Endothelial cell of umbilical vein (primary cell): Measurements from ENCODE around the gene ADAMTSL3. TPM values are rescaled to one million over a fixed set of nuclear protein-coding genes. Genes with fewer than 3 reads are reported as not detected.
"Not testable (repeated sequence)": the region's sequence is repeated elsewhere in the genome, so short reads cannot be mapped to it uniquely, and the experiment has no call there.

Experiments used
- BruUV-seq: library from RNA; stranded (reverse); fragments of 400-500 nt; replicated peaks from 2 replicates; lab custom pipeline; 2021; lab: Mats Ljungman, UMichigan
- CTCF ChIA-PET: fragments of 300-600, 350-600 bp; sonication (Branson Sonifier 250); formaldehyde crosslinking; loops from one replicate; lab custom pipeline; 2021; ENCODE audit warnings: antibody characterized with exemption, inconsistent platforms; lab: Charles Lee
- POLR2A ChIA-PET: fragments of 300-600, 350-600 bp; sonication (Branson Sonifier 250); formaldehyde crosslinking; loops from one replicate; lab custom pipeline; 2021; ENCODE audit warnings: antibody characterized with exemption, inconsistent platforms; lab: Charles Lee
- DNase-seq: peaks from one replicate; pipeline ENCODE4 v3.0.0-alpha.2; 2011; ENCODE audit warnings: low read depth, low spot score
- FAIRE-seq: peaks from 2 replicates; lab custom pipeline; 2011; peaks lifted over from hg19 to GRCh38; lab: Jason Lieb, UNC
- H2AFZ ChIP-seq: 2 replicates; pipeline ENCODE4 v1.6.0; 2012; ENCODE audit warnings: low read depth, low read length, control low read depth, inconsistent platforms
- H3K27ac ChIP-seq: 2 replicates; pipeline ENCODE4 v1.5.1; 2011; ENCODE audit warnings: low read depth, mild to moderate bottlenecking, control low read depth, low read length, moderate library complexity; ENCODE audit not compliant: insufficient read depth
- H3K27me3 ChIP-seq, 2 experiments: 2 replicates each; pipeline versions ENCODE4 v1.6.0 to v1.6.1; 2011; ENCODE audit warnings: low read length in 2 of 2, mixed read lengths in 1 of 2; ENCODE audit not compliant: control insufficient read depth in 2 of 2, insufficient read depth in 2 of 2
- H3K36me3 ChIP-seq, 2 experiments: 2 replicates in 1 of 2; 3 replicates in 1 of 2; pipeline ENCODE4 v1.5.1; 2011; ENCODE audit warnings: low read length in 2 of 2, mild to moderate bottlenecking in 1 of 2, moderate library complexity in 1 of 2; ENCODE audit not compliant: control insufficient read depth in 2 of 2, insufficient read depth in 2 of 2; ENCODE audit errors: extremely low read depth in 1 of 2
- H3K4me1 ChIP-seq: 3 replicates; pipeline ENCODE4 v1.5.1; 2011; ENCODE audit warnings: mild to moderate bottlenecking, low read length; ENCODE audit not compliant: control insufficient read depth, insufficient read depth; ENCODE audit errors: extremely low read depth
- H3K4me2 ChIP-seq: 2 replicates; pipeline ENCODE4 v1.6.1; 2011; ENCODE audit warnings: low read length, control low read depth, mixed read lengths; ENCODE audit not compliant: insufficient read depth
- H3K4me3 ChIP-seq, 3 experiments: fragments of 200-600 bp in 1 of 3; sonication (generic), shearing (Covaris generic) in 1 of 3; replicated peaks in 1 of 3; 2 replicates each; pipeline ENCODE4 v1.5.1; 2011 to 2016; ENCODE audit warnings: control low read depth in 3 of 3, low read length in 3 of 3, mild to moderate bottlenecking in 2 of 3, inconsistent platforms in 1 of 3, low read depth in 1 of 3, moderate library complexity in 1 of 3; ENCODE audit not compliant: insufficient read depth in 1 of 3
- H3K79me2 ChIP-seq: 2 replicates; pipeline ENCODE4 v1.6.0; 2012; ENCODE audit warnings: low read length, inconsistent platforms; ENCODE audit not compliant: control insufficient read depth, insufficient read depth
- H3K9ac ChIP-seq: replicated peaks from 2 replicates; pipeline ENCODE3; 2011; ENCODE audit warnings: low read length, control low read depth; ENCODE audit not compliant: insufficient read depth; ENCODE audit errors: extremely low read depth
- H3K9me1 ChIP-seq: replicated peaks from 3 replicates; pipeline ENCODE4 v1.6.0; 2011; ENCODE audit warnings: mild to moderate bottlenecking, low read length; ENCODE audit not compliant: control insufficient read depth, insufficient read depth; ENCODE audit errors: extremely low read depth
- H3K9me3 ChIP-seq: replicated peaks from 2 replicates; pipeline ENCODE4 v1.5.1; 2012; ENCODE audit warnings: low read length, inconsistent platforms; ENCODE audit not compliant: control insufficient read depth, insufficient read depth
- H4K20me1 ChIP-seq: replicated peaks from 2 replicates; pipeline ENCODE3; 2011; ENCODE audit warnings: mild to moderate bottlenecking, low read length; ENCODE audit not compliant: control insufficient read depth, insufficient read depth; ENCODE audit errors: extremely low read depth
- FOS ChIP-seq: IDR thresholded peaks from 2 replicates; pipeline ENCODE4 v1.6.1; 2011; ENCODE audit warnings: mild to moderate bottlenecking, low read length, moderate library complexity, borderline replicate concordance; ENCODE audit not compliant: insufficient read depth
- GATA2 ChIP-seq: IDR thresholded peaks from 2 replicates; pipeline ENCODE4 v1.7.0; 2011; ENCODE audit warnings: low read depth, mild to moderate bottlenecking, moderate library complexity, mixed read lengths, low read length; ENCODE audit not compliant: insufficient read length, insufficient read depth
- JUN ChIP-seq: IDR thresholded peaks from 2 replicates; pipeline ENCODE4 v1.6.1; 2011; ENCODE audit warnings: borderline replicate concordance, low read depth; ENCODE audit not compliant: insufficient read length, insufficient read depth
- MYC ChIP-seq: IDR thresholded peaks from one replicate; pipeline ENCODE4 v1.6.1; 2011; ENCODE audit warnings: mild to moderate bottlenecking, low read depth, low read length
- POLR2A ChIP-seq: IDR thresholded peaks from 2 replicates; pipeline ENCODE4 v1.6.1; 2012; ENCODE audit warnings: low read depth, mild to moderate bottlenecking, control low read depth, low read length
- POLR2AphosphoS5 ChIP-seq: IDR thresholded peaks from 2 replicates; pipeline ENCODE4 v1.6.1; 2012; ENCODE audit warnings: low read depth, mild to moderate bottlenecking, control low read depth, low read length, moderate library complexity; ENCODE audit not compliant: insufficient read depth
- dilution Hi-C: fragments of 300-500 bp; cut with MboI; formaldehyde crosslinking; loops from one replicate; pipeline ENCODE4 v1.15.0; 2019; ENCODE audit warnings: low sequenced_read_pairs; ENCODE audit not compliant: extremely low pct_ligation_motif_present
- intact Hi-C: fragments of 100-400 bp; cut with micrococcal nuclease; formaldehyde crosslinking; loops from one replicate; pipeline ENCODE4 v1.10.0; 2022
- polyA plus RNA-seq, 4 experiments: library from polyadenylated mRNA; depleted of rRNA in 3 of 4; stranded (reverse) in 3 of 4; unstranded in 1 of 4; fragments of >200 nt; gene quantifications; 2 replicates each; pipeline versions ENCODE4 v1.2.1 to v1.2.3, GENCODE V29; 2011 to 2012; ENCODE audit warnings: missing spikeins in 1 of 4
- total RNA-seq: library from RNA; stranded (reverse); gene quantifications from 2 replicates; pipeline ENCODE4 v1.2.3, GENCODE V29; 2021
- TF ChIP-seq, protein P1 (sequence below): IDR thresholded peaks from 2 replicates; pipeline ENCODE4 v1.6.1; 2011; ENCODE audit not compliant: insufficient read depth, insufficient read length

The ADAMTSL3 gene
- total and polyA plus RNA-seq, 2 donors (not counting 3 experiments of a cell fraction or from before 2014, with no cell fraction given), result not detected

DNA sequence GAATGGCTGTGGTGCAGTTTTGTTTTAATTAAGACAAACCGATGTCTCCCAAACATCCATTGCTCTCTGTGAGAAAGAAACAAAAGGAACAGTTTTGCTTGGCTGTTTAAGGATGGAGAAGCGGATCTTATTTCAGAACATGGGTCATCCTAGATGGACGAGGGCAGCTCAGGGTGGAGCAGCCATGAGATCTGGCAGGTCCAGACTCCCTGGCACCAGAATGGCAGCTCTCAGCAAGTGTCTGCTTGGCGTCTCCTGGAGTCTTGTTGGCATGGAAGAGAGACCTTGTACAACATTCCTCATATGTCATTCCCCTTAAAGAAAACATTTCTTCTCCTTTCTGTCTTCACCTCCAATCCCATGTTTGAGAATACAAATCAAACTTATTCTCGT is 93.8 kb downstream of the ADAMTSL3 start:
- H3K36me3 ChIP-seq, result no peaks in the 10 kb centered on the region
- BruUV-seq, result no TSS peak
- no peak overlapping the region for H3K4me2 ChIP-seq
- no peaks in the 10 kb centered on the region for H3K4me1 ChIP-seq
- DNase-seq (no peak), FAIRE-seq (no peak)
- no peak overlapping the region for H3K4me3 ChIP-seq
- TF ChIP-seq FOS, result no peak
- TF ChIP-seq GATA2, result no peak
- TF ChIP-seq MYC, result no peak
- H3K27ac ChIP-seq, result no peak overlapping the region
- intact Hi-C loops (no loop called here), dilution Hi-C loops (no loop called here)
- no peak overlapping the region for H3K9ac ChIP-seq
- no peaks in the 10 kb centered on the region for H3K9me1 ChIP-seq
- POLR2A ChIA-PET, result no interaction called here
- no peaks in the 10 kb centered on the region for H4K20me1 ChIP-seq
- no peaks in the 10 kb centered on the region for H3K79me2 ChIP-seq
- H3K27me3 ChIP-seq, result no peaks in the 10 kb centered on the region
- CTCF ChIA-PET, result no interaction called here
- H2AFZ ChIP-seq, result no peak overlapping the region
- H3K9me3 ChIP-seq, result no peaks in the 10 kb centered on the region

DNA sequence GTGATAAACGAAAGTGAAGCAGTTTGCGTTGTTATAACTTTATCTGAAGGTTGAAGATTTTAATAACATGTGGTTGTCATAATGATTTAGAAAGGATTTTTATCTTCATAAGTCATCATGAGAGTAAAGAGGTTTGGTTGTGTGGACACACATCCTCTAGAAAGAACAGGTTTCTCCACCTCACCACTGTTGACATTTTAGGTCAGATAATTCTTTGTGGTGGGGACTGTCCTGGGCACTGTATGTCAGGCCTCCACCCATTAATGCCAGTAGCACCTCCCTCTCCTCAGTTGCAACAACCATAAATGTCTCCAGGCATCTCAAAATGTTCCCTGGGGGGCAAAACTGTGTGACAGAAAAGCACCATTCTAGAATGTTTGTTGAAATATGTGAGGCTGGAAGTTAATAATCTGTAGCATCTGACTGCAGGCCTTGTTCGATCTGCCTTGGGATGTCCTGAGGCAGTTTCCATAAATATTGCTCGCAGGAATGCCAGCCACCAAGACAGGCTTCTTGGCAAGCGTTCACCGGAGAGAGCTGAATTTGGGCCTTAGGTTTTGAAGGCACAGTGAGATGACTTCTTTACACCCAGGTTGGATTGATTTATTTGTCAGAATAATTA is 100.1 kb downstream of the ADAMTSL3 start:
- intact Hi-C loops (no loop called here), dilution Hi-C loops (no loop called here)
- FAIRE-seq, result no peak
- Histone ChIP-seq H3K4me1 (no peaks in the 10 kb centered on the region), H3K4me3 (no peak overlapping the region), H3K9me3 (no peaks in the 10 kb centered on the region), H3K79me2 (no peaks in the 10 kb centered on the region), H4K20me1 (no peaks in the 10 kb centered on the region), H2AFZ (no peak overlapping the region), H3K27me3 (no peaks in the 10 kb centered on the region), H3K4me2 (no peak overlapping the region), H3K36me3 (no peaks in the 10 kb centered on the region), H3K27ac (no peak overlapping the region), H3K9me1 (no peaks in the 10 kb centered on the region), H3K9ac (no peak overlapping the region)
- TF ChIP-seq MYC (no peak), JUN (no peak), POLR2A (no peak), POLR2AphosphoS5 (no peak), FOS (no peak)
- TF ChIP-seq, protein P1, sequence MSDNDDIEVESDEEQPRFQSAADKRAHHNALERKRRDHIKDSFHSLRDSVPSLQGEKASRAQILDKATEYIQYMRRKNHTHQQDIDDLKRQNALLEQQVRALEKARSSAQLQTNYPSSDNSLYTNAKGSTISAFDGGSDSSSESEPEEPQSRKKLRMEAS, result no peak
- DNase-seq, result no peak
- BruUV-seq, result no TSS peak
- POLR2A ChIA-PET, result no interaction called here
- CTCF ChIA-PET, result no interaction called here

DNA sequence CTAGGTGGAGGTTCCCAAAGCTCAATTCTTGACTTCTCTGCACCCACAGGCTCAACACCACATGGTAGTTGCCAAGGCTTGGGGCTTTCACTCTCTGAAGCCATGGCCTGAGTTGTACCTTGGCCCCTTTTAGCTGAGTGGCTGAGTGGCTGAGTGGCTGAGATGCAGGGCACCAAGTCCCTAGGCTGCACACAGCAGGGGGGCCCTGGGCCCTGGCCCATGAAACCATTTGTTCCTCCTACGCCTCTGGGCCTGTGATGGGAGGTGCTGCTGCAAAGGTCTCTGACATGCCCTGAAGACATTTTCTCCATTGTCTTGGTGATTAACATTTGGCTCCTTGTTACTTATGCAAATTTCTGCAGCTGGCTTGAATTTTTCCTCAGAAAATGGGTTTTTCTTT is 103.4 kb downstream of the ADAMTSL3 start:
- H4K20me1 ChIP-seq, DNase-seq, BruUV-seq, H3K36me3 ChIP-seq, POLR2A ChIA-PET, H3K27ac ChIP-seq, H3K4me3 ChIP-seq, H3K9me1 ChIP-seq, H2AFZ ChIP-seq, dilution Hi-C loops, H3K4me1 ChIP-seq, H3K27me3 ChIP-seq, intact Hi-C loops, H3K9me3 ChIP-seq, H3K4me2 ChIP-seq, CTCF ChIA-PET, H3K9ac ChIP-seq, FAIRE-seq, H3K79me2 ChIP-seq: not testable (repeated sequence)
